GM19467 (cell line): ENCODE measurements around the gene DPP4.
"Not testable (repeated sequence)": the region's sequence is repeated elsewhere in the genome, so short reads cannot be mapped to it uniquely, and the experiment has no call there.

ENCODE experiments used
- ATAC-seq: cut with Tn5 transposase; IDR thresholded peaks from one replicate; pipeline ENCODE4 v1.9.1; 2021; ENCODE audit warnings: mild to moderate bottlenecking, moderate library complexity; ENCODE audit not compliant: unreplicated experiment

DPP4 gene

DNA sequence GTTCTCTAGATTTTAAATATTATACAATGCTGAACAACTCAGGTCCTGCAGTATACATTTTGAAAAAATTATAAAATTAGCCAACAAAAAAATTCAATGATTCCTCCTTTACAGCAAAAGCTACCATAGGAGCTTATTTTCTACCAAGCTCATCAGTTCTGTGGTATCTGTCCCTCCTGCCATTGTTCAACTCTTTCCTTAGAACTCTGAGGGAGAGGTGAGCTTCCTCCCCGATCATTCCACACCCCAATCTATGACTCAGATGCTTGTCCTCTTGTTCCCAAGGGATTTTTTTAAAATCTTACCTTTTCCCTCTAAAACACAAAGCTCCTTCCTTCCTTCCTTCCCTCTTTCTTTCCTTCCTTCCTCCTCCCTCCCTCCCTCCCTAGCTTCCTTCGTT, 13.5 kb downstream of the DPP4 start:
- no peak for ATAC-seq

- peak; percentile 73 for ATAC-seq
Measured at GRCh38 chr2:162058973-162059668, 14.9 kb downstream of the DPP4 start.

GRCh38 chr2:162057426-162057825, 16.6 kb downstream of the DPP4 start:
- no peak for ATAC-seq

DNA sequence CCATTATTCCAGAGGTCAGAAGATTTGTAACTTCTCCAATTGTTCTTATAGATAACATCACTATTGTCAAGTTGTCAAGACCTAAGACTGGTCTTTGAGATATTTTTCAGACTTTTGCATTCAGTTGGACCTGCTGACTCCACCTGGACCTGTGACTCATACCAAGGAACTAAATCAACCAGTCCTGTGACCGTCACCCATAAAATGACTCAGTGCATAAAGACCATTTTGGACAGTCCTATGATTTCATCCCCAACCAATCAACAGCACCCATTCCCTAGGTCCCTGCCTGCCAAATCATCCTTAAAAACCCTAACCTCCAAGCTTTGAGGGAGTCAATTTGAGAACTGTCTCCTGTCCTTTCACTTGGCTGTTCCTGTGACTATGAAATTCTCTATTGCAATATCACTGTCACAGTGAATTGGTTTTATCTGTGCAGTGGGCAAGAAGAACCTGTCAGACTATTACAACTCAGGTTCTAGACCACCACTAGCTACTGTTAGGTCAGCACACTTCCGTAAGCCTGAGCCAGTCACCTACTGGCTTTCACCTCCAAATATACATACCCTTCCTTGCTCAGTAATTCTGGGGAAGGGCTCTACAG, 17.1 kb downstream of the DPP4 start:
- no peak for ATAC-seq

DNA sequence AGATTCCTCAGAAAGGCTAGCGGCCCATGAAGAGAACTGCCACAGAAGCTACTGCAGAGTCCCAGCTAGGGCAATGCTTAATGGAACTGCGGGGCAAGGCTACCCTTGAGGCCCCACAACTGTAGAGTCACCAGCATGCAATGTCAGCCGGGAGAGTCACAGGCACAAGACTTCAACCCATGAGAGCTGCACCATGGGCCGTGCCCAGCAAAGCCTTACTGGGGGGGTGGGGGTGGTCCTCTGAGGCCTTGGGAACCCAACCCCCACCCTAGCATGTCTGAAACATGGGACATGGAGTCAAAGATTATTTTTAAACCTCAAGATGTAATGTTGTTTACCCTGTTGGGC, 20.2 kb downstream of the DPP4 start:
- no peak for ATAC-seq

DNA sequence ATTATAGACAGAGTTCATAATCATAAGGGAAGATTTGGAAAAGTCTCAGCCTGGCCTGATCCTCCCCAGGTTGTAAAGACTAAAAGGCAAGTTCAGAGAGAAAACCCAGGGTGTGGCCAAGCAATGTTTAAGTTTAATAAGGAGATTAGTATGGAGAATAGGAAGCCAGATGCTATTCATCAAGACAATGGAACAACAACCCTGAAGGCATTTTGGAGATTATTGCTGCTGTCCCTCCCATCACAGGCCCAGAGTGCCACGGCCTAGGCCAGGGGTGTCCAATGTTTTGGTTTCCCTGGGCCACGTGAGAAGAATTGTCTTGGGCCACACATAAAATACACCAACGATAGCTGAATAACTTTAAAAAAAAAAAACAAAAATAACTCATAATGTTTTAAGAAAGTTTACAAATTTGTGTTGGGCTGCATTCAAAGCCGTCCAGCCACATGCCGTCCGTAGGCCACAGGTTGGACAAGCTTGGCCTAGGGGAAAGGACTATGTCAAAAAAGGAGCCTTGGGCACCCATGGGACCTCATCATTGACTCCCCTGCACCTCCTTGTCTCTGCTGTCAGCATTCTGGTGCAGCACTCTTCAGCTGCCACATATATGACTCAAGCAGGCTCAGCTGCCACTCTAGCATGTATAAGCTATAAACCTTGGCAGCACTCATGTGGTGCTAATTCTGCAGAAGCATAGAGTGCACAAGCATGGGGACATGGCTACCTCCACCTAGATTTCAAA, 20.8 kb downstream of the DPP4 start:
- ATAC-seq: no peak

- no peak for ATAC-seq
Measured at GRCh38 chr2:162050513-162050961, 23.5 kb downstream of the DPP4 start.

DNA sequence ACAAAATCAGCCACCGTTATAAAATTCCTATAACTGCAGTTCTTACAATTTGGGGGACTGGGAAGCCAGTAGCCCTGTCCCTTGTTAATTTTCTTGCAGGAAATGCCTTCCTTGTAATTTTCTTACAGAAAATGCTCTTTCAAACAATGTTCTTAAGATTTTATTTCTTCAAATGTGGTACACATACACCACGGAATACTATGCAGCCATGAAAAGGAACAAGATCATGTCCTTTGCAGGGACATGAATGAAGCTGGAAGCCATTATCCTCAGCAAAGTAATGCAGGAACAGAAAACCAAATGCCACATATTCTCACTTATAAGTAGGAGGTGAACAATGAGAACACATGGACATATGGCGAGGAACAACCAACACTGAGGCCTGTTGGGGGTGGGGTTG, 24.9 kb downstream of the DPP4 start:
- not testable (repeated sequence) for ATAC-seq

- no peak for ATAC-seq
Measured at GRCh38 chr2:162044586-162044985, 29.4 kb downstream of the DPP4 start.

- ATAC-seq: no peak
Measured at GRCh38 chr2:162043132-162043531, 30.9 kb downstream of the DPP4 start.

GRCh38 chr2:162041485-162041884, 32.5 kb downstream of the DPP4 start:
- ATAC-seq: no peak

DNA sequence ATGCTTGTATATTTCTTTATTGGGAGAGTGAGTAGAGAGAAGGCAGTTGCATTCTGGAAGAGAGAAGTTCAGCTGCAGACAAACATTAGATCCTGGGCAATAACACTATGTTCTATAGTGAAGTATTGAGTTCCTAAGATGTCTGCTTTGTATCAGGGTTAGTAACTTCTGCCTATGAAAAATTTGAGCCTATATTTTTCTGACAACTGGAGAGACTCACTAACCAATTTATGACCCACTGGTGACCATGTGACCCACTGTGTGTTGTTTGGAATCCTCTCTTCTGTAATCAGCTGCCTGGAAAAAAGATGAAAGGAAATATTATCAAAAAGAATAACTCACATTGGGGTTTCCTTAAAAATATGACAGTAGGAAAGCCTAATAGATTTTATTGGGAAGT, 35.3 kb downstream of the DPP4 start:
- ATAC-seq: no peak

DNA sequence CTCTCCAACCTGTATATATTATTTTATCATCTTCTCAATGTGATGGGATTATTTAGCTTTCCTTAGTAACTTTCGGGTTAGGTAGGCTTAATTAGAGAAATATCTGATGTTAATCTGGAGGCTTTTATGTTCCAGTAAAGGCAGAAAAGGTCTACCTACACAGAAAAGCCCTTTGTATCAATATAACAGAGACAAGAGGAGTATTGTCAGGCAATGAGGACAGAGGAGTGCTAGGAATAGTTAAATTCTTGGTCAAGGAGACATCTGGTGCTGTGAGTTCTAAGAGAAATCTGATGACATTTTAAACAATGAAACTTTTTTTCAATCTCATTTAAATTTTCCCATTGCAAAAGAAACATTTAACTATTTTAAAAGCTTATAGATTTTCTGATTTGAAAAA, 36.1 kb downstream of the DPP4 start:
- no peak for ATAC-seq

GRCh38 chr2:162037028-162037795, 36.8 kb downstream of the DPP4 start:
- no peak for ATAC-seq

- ATAC-seq: no peak
Measured at GRCh38 chr2:162035981-162036380, 38.0 kb downstream of the DPP4 start.

DNA sequence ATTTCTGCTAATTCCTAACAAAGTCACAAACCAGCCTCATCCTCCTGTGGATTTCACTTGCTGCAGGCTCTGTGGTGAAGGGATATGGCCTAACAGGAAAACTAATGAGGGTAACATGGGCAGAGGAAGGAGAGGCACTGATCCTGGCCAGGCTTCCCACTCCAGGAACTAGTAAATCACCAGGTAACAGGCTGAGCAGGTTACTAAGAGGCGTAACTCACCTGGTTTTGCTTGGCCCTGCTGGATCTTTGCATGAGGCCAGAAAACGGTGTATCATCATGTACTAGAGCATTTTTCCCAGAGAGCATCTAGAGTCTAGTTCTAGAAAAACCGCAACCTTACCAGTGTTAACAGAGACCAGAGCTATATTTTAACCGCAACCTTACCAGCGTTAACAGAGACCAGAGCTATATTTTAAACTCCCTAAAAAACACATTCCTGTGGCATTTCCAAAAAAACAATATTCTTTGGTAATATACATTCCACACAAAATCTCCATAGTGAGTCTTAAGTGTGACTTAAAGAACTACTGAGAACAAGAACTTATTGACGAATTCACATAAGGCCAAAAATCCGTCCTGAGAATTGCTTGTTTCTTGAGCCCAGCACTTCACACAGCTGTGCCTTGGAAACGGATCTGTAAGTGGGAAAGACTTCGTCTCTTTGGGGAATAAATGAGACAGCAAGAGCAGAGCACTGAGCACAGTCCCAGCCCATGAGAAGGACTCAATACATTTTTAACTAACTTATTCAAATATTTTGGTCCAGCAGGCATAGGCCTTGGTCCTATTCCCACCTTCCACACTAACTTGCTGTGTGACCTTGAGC, 43.4 kb downstream of the DPP4 start:
- ATAC-seq: no peak

- ATAC-seq: no peak
Measured at GRCh38 chr2:162029287-162029901, 44.6 kb downstream of the DPP4 start.

DNA sequence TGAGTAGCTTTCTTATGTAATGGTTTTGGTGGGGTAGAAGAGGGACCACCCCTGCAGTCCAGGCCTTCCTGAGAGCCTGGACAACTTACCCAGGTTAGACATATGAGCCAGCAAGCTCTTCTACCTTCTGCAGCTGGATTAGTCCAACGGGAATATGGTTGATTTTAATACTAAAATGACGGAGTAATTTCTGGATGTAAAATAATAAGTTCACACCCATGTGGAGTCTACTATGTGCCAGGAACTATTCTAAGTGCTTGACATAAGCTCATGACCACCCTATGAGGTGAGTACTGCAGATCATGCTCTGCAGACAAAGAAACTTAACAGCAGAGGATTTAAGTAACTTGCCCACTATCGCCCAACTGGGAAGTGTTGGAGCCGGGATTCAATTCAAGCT, 45.5 kb downstream of the DPP4 start:
- ATAC-seq: no peak

- no peak for ATAC-seq
Measured at GRCh38 chr2:162025121-162025911, 48.7 kb downstream of the DPP4 start.
